Suppressor macrophage treated with lipopolysaccharide for 1 hour (primary cell): ENCODE measurements around the gene IL23R.

Source experiments
- DNase-seq, 3 donors: peaks; one replicate each; pipeline ENCODE4 v3.0.0-alpha.2; 2020 to 2022

Gene IL23R

DNA sequence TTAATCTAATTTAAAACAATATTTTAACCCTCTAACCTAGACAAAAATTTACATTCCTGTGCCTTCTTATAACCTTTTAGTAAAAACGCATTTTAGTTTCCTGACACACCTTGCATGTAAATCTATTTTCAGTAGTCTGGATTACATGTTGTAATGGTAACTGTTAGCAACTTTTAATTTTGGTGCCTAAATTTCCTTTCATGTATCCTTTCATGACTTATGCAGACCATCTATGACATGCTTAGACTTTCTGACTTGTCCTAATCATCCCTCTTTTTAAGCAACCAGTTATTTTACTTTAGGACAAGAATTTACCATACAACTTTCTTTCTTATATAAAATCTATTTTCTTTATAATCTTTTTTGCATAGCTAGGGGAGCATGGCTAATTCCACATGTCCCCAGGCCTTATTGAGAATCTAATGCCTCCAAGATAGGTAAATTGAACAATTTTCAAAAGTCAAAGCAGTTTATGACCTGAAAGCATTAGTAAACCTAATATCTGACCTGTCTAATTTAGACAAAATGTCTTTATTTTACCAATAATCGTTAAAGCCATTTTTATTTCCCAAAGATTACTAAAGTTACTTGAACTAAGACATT, 83.9 kb downstream of the IL23R start:
- DNase-seq = no peak

DNA sequence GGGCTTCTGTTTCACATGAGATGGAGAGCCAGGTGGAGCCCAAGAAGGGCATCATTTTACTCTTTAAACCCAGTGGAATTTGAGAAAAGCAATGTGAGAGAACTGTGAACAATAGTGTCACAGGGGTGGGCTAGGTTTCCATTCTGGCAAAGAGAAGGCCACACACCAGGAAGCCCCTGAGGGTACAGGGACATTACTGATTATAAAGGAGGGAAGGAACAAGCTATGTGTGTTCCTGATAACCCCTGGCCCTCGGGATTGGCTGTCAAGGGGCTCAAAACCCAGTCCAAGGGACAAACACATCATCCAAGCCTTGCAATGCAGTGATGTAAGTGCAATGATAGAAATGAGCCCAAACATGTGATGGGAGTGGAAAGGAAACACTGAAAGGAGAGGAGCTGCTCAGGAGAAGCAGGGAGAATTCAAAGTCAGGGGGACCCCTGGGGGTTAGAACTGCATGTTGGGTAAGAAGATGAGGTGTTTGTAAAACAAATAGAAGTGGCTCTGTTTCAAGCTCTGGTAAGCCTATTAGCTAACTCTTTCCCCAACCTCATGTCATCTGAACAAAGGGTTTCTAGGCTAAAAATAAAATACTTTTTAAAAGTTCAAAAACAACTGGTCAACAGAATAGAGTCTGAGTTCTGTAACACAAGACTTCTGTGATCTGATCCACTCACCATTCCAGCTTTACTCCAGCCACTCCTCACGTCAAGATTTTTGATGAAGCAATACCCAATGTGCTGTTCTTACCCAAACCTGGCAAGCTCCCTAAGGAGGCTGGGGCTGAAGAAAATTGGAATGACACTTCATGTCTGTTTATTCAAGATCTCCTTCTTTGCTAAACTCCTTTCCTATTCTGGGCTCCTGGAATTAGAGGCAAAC, 90.3 kb downstream of the IL23R start:
- no peak for DNase-seq

DNA sequence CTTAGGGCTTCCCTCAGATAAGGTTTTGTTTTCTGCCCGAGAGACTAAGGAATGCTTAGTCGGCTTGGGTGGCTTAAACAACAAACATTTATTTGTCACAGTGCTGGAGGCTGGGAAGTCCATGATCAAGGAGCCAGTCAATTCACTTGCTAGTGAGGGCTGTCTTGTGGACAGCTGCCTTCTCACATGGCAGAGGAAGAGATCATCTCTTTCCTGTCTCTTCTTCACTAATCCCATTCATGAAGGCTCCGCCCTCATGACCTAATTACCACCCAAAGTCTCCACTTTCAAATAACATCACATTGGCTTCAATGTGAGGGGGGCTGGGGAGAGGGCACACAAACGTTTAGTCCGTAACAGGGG, 90.9 kb downstream of the IL23R start:
- DNase-seq = no peak

DNA sequence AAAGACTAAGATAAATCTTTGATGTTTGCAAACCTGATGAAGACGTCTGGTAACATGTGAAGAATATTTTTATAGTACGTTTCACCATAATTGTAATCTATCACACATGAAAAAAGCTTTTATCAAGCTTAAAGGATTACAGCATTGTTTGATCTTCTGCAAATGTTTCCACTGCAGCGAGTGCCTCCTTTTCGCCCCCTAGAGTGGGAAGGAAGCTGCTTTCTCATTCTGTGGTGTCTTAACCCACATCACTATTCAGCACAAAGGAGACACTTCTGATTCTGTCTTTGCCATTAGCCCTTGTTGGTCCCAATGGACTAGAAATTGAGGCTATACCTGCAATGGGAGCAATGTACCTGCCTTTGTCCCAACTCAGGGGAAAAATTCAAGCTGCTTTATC, 95.4 kb downstream of the IL23R start:
- DNase-seq = peak in 1 of 3 donors; percentile 4

GRCh38 chr1:67262735-67263134, 96.5 kb downstream of the IL23R start:
- DNase-seq = no peak

- no peak for DNase-seq
These were observed 97.9 kb downstream of the IL23R start for GRCh38 chr1:67264152-67264551.

DNA sequence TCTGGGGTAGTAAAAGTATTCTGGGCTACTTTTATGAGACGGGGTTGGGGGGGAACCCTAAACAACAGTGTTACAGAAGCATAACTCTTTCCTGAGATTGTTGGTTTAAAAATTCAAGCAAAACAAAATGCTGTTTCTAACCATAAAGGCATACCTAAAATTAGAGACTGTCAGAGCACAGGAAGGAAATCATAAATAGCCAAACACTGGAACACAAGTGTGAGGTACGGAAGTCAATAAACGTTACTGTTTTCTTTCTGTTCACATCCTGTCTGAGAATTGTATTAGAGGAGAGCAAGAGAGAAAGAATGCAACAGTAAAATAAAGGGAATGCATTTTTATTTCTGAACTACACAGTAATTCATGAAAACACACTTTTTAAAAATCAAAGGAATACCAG, 98.6 kb downstream of the IL23R start:
- DNase-seq = no peak

GRCh38 chr1:67269061-67269460, 102.8 kb downstream of the IL23R start:
- DNase-seq = no peak

DNA sequence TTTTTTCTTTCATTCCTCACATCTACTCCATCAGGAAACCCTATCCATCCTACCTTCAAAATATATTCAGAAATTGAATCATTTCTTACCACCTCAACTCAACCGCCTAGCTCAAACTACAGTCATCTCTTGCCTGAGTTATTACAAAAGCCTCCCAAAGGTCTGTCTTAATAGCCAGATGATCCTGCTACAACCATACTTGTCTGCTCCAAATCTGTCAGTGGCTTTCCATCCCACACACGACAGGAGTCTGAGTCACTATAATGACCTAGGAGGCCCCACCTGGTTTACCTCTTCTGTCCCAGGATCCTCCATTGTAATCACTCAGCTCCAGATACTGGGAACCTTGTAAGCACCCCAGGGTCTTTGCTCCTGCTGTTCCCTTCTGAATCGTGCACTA, 104.3 kb downstream of the IL23R start:
- DNase-seq = no peak

- DNase-seq = no peak
These were observed 107.3 kb downstream of the IL23R start for GRCh38 chr1:67273591-67273990.

GRCh38 chr1:67274623-67275325, 108.5 kb downstream of the IL23R start:
- DNase-seq = no peak

GRCh38 chr1:67280696-67281095, 114.4 kb downstream of the IL23R start:
- DNase-seq = no peak

DNA sequence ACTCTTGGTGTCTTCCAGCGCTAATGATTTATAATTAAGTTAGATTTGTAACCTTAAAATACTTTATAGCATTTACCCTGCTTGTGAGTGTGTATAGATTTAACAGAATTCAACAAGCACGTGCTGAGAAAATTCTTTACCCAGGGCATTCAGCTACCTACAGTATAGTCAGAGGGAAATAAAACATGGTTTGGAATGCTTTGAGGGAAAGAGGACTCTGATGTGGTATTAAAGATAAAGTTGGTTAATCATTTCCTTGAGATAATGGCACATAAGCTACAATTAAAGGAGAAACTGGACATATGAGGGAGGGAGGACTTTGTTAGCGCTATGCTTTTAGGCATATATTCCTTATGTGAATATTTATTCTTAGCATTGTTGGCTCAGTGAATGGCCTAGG, 115.0 kb downstream of the IL23R start:
- DNase-seq = no peak

DNA sequence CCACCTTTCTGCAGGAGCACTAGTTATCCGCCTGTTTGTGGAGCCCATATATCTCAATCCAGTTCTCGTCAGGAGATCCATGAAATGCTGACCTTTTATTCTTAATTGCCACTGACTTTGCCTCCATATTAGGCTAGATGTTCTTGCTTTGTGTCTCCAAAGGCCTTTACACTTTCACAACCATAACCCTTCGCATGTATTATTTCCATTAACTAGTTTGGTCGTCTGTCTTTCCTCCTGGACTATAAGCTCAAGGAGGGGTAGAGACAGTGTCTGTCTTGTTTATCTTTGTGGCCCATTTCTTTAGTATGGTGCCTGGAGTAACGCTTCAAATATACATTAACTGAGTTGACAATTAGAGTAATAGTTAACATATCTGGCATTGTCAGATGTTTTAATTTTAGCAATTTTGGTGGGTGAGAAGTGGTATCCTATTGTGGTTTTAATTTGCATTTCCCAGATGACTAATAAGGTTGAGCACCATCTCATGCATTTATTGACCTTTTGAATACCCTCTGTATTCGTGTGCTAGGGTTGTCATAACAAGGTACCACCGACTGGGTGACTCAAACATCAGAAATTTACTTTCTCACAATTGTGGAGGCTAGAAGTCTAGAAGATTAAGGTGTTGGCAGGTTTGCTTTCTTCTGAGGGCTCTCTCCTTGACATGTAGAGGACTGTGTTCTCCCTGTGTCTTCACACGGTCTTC, 119.7 kb downstream of the IL23R start:
- no peak for DNase-seq

- DNase-seq = no peak
These were observed 124.0 kb downstream of the IL23R start for GRCh38 chr1:67290236-67290635.

GRCh38 chr1:67294836-67295617, 128.8 kb downstream of the IL23R start:
- no peak for DNase-seq

DNA sequence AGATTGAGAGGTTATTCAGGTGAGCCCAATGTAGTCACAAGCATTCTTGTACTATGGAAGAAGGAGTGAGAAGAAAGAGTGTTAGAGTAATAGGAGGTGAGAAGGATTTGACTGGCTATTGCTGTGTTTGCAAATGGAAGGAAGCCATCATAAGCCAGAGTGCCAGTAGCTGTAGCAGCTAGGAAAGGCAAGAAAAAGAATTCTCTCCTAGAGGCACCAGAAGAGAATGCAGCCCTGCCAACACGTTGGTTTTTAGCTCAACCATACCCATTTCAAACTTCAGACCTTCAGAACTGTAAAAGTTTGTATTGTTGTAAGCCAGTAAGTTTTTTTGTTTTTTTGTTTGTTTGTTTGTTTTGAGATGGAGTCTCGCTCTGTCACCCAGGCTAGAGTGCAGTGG, 132.5 kb downstream of the IL23R start:
- no peak for DNase-seq

DNA sequence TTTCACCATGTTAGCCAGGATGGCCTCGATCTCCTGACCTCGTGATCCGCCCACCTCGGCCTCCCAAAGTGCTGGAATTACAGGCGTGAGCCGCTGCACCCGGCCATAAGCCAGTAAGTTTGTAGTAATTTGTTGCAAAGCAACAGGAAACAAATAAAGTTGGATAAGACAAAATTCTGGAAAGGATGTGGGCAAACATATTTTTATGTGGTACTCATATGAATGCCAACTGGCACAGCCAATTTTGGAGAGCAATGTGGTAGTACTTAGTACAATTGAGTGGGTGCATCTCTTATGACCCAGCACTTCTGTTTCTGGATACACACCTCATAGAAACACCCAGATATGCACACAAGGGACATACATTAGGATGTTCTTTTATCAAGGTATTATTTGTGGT, 133.0 kb downstream of the IL23R start:
- no peak for DNase-seq

DNA sequence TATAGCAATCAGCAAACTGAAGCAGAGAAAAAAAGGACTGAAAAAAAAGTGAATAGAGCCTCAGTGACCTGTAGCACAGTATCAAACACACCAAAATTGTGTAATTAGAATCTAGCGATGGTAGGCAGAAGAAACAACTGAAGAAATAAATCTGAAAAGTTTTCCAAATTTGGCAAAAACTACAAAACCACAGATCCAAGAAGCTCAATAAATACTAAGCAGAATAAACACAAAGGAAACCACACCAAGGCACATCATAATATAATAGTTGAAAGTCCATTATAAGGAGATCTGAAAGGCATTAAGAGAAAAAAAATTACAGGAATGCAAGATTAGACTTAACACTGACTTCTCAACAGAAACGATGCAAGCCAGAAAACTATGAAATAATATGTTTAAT, 134.3 kb downstream of the IL23R start:
- no peak for DNase-seq

- no peak for DNase-seq
These were observed 137.8 kb downstream of the IL23R start for GRCh38 chr1:67304023-67304422.

DNA sequence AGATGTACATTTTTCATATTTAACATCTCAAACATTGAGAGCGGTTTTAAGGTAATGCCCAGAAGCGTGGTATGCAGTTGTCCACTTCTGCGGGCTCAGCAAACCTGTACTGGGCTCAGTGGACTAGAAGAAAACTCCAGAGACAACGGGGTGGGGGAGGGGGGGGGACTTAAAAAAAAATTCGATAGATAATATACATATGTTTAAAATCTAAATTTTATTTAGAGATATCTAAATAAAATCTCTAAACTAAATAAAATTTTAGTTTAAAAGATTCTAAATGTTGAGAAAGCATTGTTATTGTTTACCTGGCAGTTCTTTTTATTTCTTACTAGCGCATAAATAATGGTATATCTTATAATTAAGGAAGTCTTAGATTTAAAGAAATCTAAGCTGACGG, 140.3 kb downstream of the IL23R start:
- DNase-seq = no peak

GRCh38 chr1:67307251-67308060, 141.2 kb downstream of the IL23R start, which contains the start of gene IL12RB2:
Gene IL12RB2 (plus strand): TSS chr1:67307873. CDS start chr1:67320369, 12,496 bp downstream.
- DNase-seq = peak; percentile 39 to 55 (median 55)
